HepG2 (cell line): Measurements from ENCODE around the gene ZNRF3. TPM values are rescaled to one million over a fixed set of nuclear protein-coding genes. Genes with fewer than 3 reads are reported as not detected.

Source experiments
- ATAC-seq: fragments of 200-7000 bp; cut with Tn5 transposase; 3 replicates; pipeline ENCODE4 v1.9.1; 2020; ENCODE audit warnings: mild to moderate bottlenecking, moderate library complexity
- BruUV-seq: library from RNA; stranded (reverse); fragments of 400-500 nt; replicated peaks from 2 replicates; lab custom pipeline; 2021; lab: Mats Ljungman, UMichigan
- CTCF ChIA-PET: fragments of 300-600 bp; formaldehyde crosslinking; extraction: SDS; loops from one replicate; lab custom pipeline; 2021; ENCODE audit warnings: low total read pairs, inconsistent platforms, low intra/inter-chr PET ratio; lab: Yijun Ruan, JAX
- POLR2A ChIA-PET: fragments of 350-600 bp; sonication (Branson Sonifier 250); formaldehyde crosslinking; loops from one replicate; lab custom pipeline; 2020; ENCODE audit warnings: antibody characterized with exemption, inconsistent platforms; lab: Yijun Ruan, JAX
- DNase-seq: peaks from one replicate; pipeline ENCODE4 v3.0.0-alpha.2; 2015; ENCODE audit warnings: low spot score
- FAIRE-seq: peaks from 3 replicates; lab custom pipeline; 2011; peaks lifted over from hg19 to GRCh38; lab: Jason Lieb, UNC
- H2AFZ ChIP-seq: one replicate; pipeline ENCODE4 v1.6.1; 2011; ENCODE audit warnings: low read length, inconsistent platforms
- H3K27ac ChIP-seq: fragments of 300-600 bp; 3 replicates; pipeline ENCODE4 v1.8.0; 2011; ENCODE audit warnings: mixed run types, mild to moderate bottlenecking, mixed read lengths, low read length, inconsistent platforms; ENCODE audit not compliant: insufficient read depth; ENCODE audit errors: extremely low read length
- H3K27me3 ChIP-seq, 2 experiments: fragments of 200-600 bp in 1 of 2; 2 replicates in 1 of 2; 3 replicates in 1 of 2; pipeline versions ENCODE4 v1.6.0 to v1.8.0; 2011; ENCODE audit warnings: low read length in 2 of 2, mild to moderate bottlenecking in 2 of 2, moderate library complexity in 2 of 2, inconsistent platforms in 1 of 2; ENCODE audit not compliant: insufficient read depth in 2 of 2, control insufficient read depth in 1 of 2
- H3K36me3 ChIP-seq, 2 experiments: fragments of 200-600 bp in 1 of 2; replicated peaks in 1 of 2; 2 replicates in 1 of 2; 3 replicates in 1 of 2; pipeline versions ENCODE4 v1.5.1 to v1.8.0; 2011; ENCODE audit warnings: low read length in 2 of 2, inconsistent platforms in 1 of 2; ENCODE audit not compliant: insufficient read depth in 2 of 2, control insufficient read depth in 1 of 2
- H3K4me1 ChIP-seq: 2 replicates; pipeline ENCODE4 v1.5.1; 2012; ENCODE audit warnings: low read length, inconsistent platforms; ENCODE audit not compliant: insufficient read depth
- H3K4me2 ChIP-seq: 2 replicates; pipeline ENCODE4 v1.6.0; 2011; ENCODE audit warnings: low read depth, low read length, inconsistent platforms
- H3K4me3 ChIP-seq, 3 experiments: fragments of 200-600 bp in 1 of 3; sonication (generic), shearing (Covaris generic) in 1 of 3; replicated peaks in 1 of 3; 2 replicates each; pipeline ENCODE4 v1.5.1; 2011 to 2016; ENCODE audit warnings: low read length in 3 of 3, inconsistent platforms in 2 of 3, low read depth in 2 of 3, mild to moderate bottlenecking in 2 of 3, control low read depth in 1 of 3, mixed read lengths in 1 of 3; ENCODE audit not compliant: insufficient read depth in 1 of 3
- H3K79me2 ChIP-seq: one replicate; pipeline ENCODE4 v1.6.1; 2011; ENCODE audit warnings: low read length, inconsistent platforms; ENCODE audit not compliant: insufficient read depth
- H3K9ac ChIP-seq: 2 replicates; pipeline ENCODE4 v1.6.0; 2011; ENCODE audit warnings: mild to moderate bottlenecking, low read depth, low read length, inconsistent platforms; ENCODE audit not compliant: insufficient read depth
- H3K9me3 ChIP-seq: 2 replicates; pipeline ENCODE4 v1.5.1; 2012; ENCODE audit warnings: mild to moderate bottlenecking, low read length
- H4K20me1 ChIP-seq: 2 replicates; pipeline ENCODE4 v1.6.0; 2011; ENCODE audit warnings: inconsistent platforms, mild to moderate bottlenecking, low read length, moderate library complexity; ENCODE audit not compliant: insufficient read depth
- ARID2 ChIP-seq: sonication (generic); formaldehyde crosslinking; IDR thresholded peaks from 2 replicates; pipeline ENCODE4 v1.8.1; 2022; ENCODE audit warnings: mild to moderate bottlenecking, missing genetic modification reagents, borderline replicate concordance
- ATF3 ChIP-seq: sonication (generic); formaldehyde crosslinking; IDR thresholded peaks from 2 replicates; pipeline ENCODE4 v1.4.0; 2020; ENCODE audit warnings: missing genetic modification reagents
- FOXP1 ChIP-seq, 2 experiments: fragments of 450-650 bp in 1 of 2; IDR thresholded peaks; 2 replicates each; pipeline ENCODE4 v1.6.1; 2017 to 2018; ENCODE audit warnings: antibody characterized with exemption in 1 of 2
- HCFC1 ChIP-seq: fragments of 150-350 bp; IDR thresholded peaks from 2 replicates; pipeline ENCODE4 v1.6.1; 2014; ENCODE audit warnings: low read depth, low read length
- HDAC2 ChIP-seq: sonication (generic); formaldehyde crosslinking; IDR thresholded peaks from 2 replicates; pipeline ENCODE4 v1.4.0; 2020; ENCODE audit warnings: missing genetic modification reagents
- HOXD1 ChIP-seq: sonication (generic); formaldehyde crosslinking; IDR thresholded peaks from 2 replicates; pipeline ENCODE4 v1.5.0; 2020; ENCODE audit warnings: missing genetic modification reagents
- KLF16 ChIP-seq, 2 experiments: sonication (generic) in 1 of 2; formaldehyde crosslinking in 1 of 2; IDR thresholded peaks; 2 replicates each; pipeline versions ENCODE4 v1.6.1 to v1.8.0; 2016 to 2023; ENCODE audit warnings: missing genetic modification reagents in 2 of 2, missing compliant biosample characterization in 1 of 2
- MAX ChIP-seq: IDR thresholded peaks from 2 replicates; pipeline ENCODE4 v1.6.1; 2012; ENCODE audit warnings: inconsistent platforms
- NFATC3 ChIP-seq: sonication (generic); formaldehyde crosslinking; IDR thresholded peaks from 2 replicates; pipeline ENCODE4 v1.5.1; 2020; ENCODE audit warnings: mild to moderate bottlenecking, missing genetic modification reagents
- NR2C2 ChIP-seq: sonication (generic); formaldehyde crosslinking; IDR thresholded peaks from 2 replicates; pipeline ENCODE4 v1.4.0; 2020; ENCODE audit warnings: missing genetic modification reagents, mild to moderate bottlenecking, moderate library complexity, borderline replicate concordance
- PHF5A ChIP-seq: IDR thresholded peaks from one replicate; pipeline ENCODE4 v1.6.1; 2018; ENCODE audit warnings: low read depth, missing genetic modification reagents; ENCODE audit not compliant: unreplicated experiment
- TARDBP ChIP-seq: sonication (generic); formaldehyde crosslinking; IDR thresholded peaks from 2 replicates; pipeline ENCODE4 v1.8.0; 2022; ENCODE audit warnings: mild to moderate bottlenecking, missing genetic modification reagents
- YEATS2 ChIP-seq: sonication (generic); formaldehyde crosslinking; IDR thresholded peaks from 2 replicates; pipeline ENCODE4 v1.4.0; 2020; ENCODE audit warnings: missing genetic modification reagents, borderline replicate concordance
- ZBTB7A ChIP-seq: sonication (generic); formaldehyde crosslinking; IDR thresholded peaks from 2 replicates; pipeline ENCODE4 v1.8.0; 2022; ENCODE audit warnings: mild to moderate bottlenecking, missing genetic modification reagents
- ZBTB8A ChIP-seq: sonication (generic); formaldehyde crosslinking; IDR thresholded peaks from 2 replicates; pipeline ENCODE4 v1.4.0; 2020; ENCODE audit warnings: mild to moderate bottlenecking, low read depth, missing genetic modification reagents, borderline replicate concordance
- ZMYM4 ChIP-seq: sonication (generic); formaldehyde crosslinking; IDR thresholded peaks from 2 replicates; pipeline ENCODE4 v1.8.1; 2023; ENCODE audit warnings: mild to moderate bottlenecking, missing genetic modification reagents
- ZNF124 ChIP-seq: sonication (generic); formaldehyde crosslinking; IDR thresholded peaks from 2 replicates; pipeline ENCODE4 v1.4.0; 2020; ENCODE audit warnings: missing genetic modification reagents
- ZNF350 ChIP-seq: sonication (generic); formaldehyde crosslinking; IDR thresholded peaks from 2 replicates; pipeline ENCODE4 v1.4.0; 2020; ENCODE audit warnings: mild to moderate bottlenecking, low read depth, missing genetic modification reagents, borderline replicate concordance
- ZNF572 ChIP-seq: sonication (generic); formaldehyde crosslinking; IDR thresholded peaks from 2 replicates; pipeline ENCODE4 v1.5.1; 2020; ENCODE audit warnings: mild to moderate bottlenecking, missing genetic modification reagents
- ZNF589 ChIP-seq: sonication (generic); formaldehyde crosslinking; conservative IDR thresholded peaks from 2 replicates; pipeline ENCODE4 v1.8.0; 2022; ENCODE audit warnings: mild to moderate bottlenecking, moderate library complexity, missing genetic modification reagents
- ZNF644 ChIP-seq: IDR thresholded peaks from 2 replicates; pipeline ENCODE4 v1.6.1; 2016; ENCODE audit warnings: low read depth
- ZNF709 ChIP-seq: sonication (generic); formaldehyde crosslinking; IDR thresholded peaks from 2 replicates; pipeline ENCODE4 v1.5.0; 2020; ENCODE audit warnings: mild to moderate bottlenecking, missing genetic modification reagents
- ZSCAN25 ChIP-seq: sonication (generic); formaldehyde crosslinking; IDR thresholded peaks from 2 replicates; pipeline ENCODE4 v1.8.0; 2022; ENCODE audit warnings: mild to moderate bottlenecking, missing genetic modification reagents
- ZSCAN29 ChIP-seq: sonication (generic); formaldehyde crosslinking; conservative IDR thresholded peaks from 2 replicates; pipeline ENCODE4 v1.4.0; 2020; ENCODE audit warnings: mild to moderate bottlenecking, missing genetic modification reagents
- WGBS: methylation state at CpG from one replicate; pipeline ENCODE4 v1.1.6; 2017; ENCODE audit warnings: low lambda C conversion rate; 5-methylcytosine and 5-hydroxymethylcytosine counted together
- in situ Hi-C: cut with HindIII; loops from 2 replicates; pipeline ENCODE4 v1.10.0; 2017; ENCODE audit warnings: low pct_unique_long_range_greater_than_20kb; ENCODE audit not compliant: extremely low pct_ligation_motif_present
- intact Hi-C: fragments of 100-400 bp; cut with micrococcal nuclease; formaldehyde crosslinking; loops from one replicate; pipeline ENCODE4 v1.10.0; 2022; ENCODE audit not compliant: unreplicated experiment
- polyA plus RNA-seq, 8 experiments: library from polyadenylated mRNA; depleted of rRNA in 3 of 8; stranded (reverse) in 7 of 8; unstranded in 1 of 8; fragments of >200 nt; fragmentation: Illumina TruSeq in 4 of 8; extraction: Trizol in 4 of 8; gene quantifications; 2 replicates each; pipeline versions ENCODE4 v1.2.1 to v1.2.3, GENCODE V29; 2011 to 2016; ENCODE audit warnings: low read depth in 4 of 8, missing spikeins in 1 of 8, mixed read lengths in 1 of 8; ENCODE audit not compliant: insufficient read depth in 1 of 8
- total RNA-seq, 5 experiments: library from RNA; depleted of rRNA; stranded (reverse); fragments of >200 nt; fragmentation: Illumina TruSeq; extraction: Trizol; gene quantifications; 2 replicates each; pipeline ENCODE4 v1.2.3, GENCODE V29; 2016; ENCODE audit warnings: low read depth in 1 of 5

ZNRF3 gene
- total and polyA plus RNA-seq, 2 of the 13 experiments (the other 11 are each of a cell fraction or from before 2014, with no cell fraction given) = 20.3 to 36.7 TPM

GRCh38 chr22:28864878-28865596, 18.3 kb upstream of the ZNRF3 start:
- Histone ChIP-seq H3K9ac (peak overlapping the region; percentile 65), H3K4me1 (peaks cover 64% of the 10 kb centered on the region), H2AFZ (no peak overlapping the region), H3K27ac (peak overlapping the region; percentile 84), H3K9me3 (no peaks in the 10 kb centered on the region), H4K20me1 (no peaks in the 10 kb centered on the region), H3K4me3 (peak overlapping the region; percentile 42 to 65 (median 42); a peak in 5 of 6 replicates), H3K27me3 (no peaks in the 10 kb centered on the region), H3K4me2 (peak overlapping the region; percentile 94), H3K36me3 (no peaks in the 10 kb centered on the region), H3K79me2 (peaks cover 11% of the 10 kb centered on the region)
- ChIA-PET CTCF (no interaction called here), POLR2A (interaction anchor here (0.6 to 1.8 kb wide), 9 partner anchors 18 to 87 kb away, joined by 3 to 9 read pairs (median 3); partner anchors contain the start of gene ZNRF3)
- peak; percentile 92 for ATAC-seq
- intact Hi-C loops = loop anchor here (2.0 kb wide), 1 partner anchor 18 kb away; the partner anchor contains the start of gene ZNRF3
- 5% methylated on average over 8 of the region's 8 CpGs for WGBS
- peak; percentile 97 for DNase-seq
- no TSS peak for BruUV-seq
- peak; percentile 98 for FAIRE-seq
- in situ Hi-C loops = loop anchor here (10.0 kb wide), 1 partner anchor 390 kb away; no protein-coding TSS in a partner anchor
- TF ChIP-seq HDAC2 (CRISPR knock-in tag) = peak; percentile 84
- TF ChIP-seq ZBTB8A (CRISPR knock-in tag) = 0 out of 2 replicates have a peak, but pooled peaks have one; percentile 69
- peak; percentile 65; the same call in 1 of the 2 replicates for TF ChIP-seq ZNF589
- TF ChIP-seq NR2C2 (CRISPR knock-in tag) = peak; percentile 64; the same call in 1 of the 2 replicates
- TF ChIP-seq KLF16 (CRISPR knock-in tag; IDR thresholded peaks at IDR 0.05) = peak in 1 of 2 experiments; percentile 72; a peak in 2 of 4 replicates
- no peak for TF ChIP-seq ZNF572 (CRISPR knock-in tag)
- TF ChIP-seq ZSCAN29 = peak; percentile 76; the same call in 1 of the 2 replicates
- 0 out of 2 replicates have a peak, but pooled peaks have one; percentile 33 for TF ChIP-seq ARID2
- TF ChIP-seq ZNF124 (CRISPR knock-in tag) = peak; percentile 28; the same call in 1 of the 2 replicates
- TF ChIP-seq TARDBP (CRISPR knock-in tag) = peak; percentile 72; the same call in 1 of the 2 replicates
- TF ChIP-seq ZNF644 (CRISPR knock-in tag) = peak; percentile 70; the same call in 1 of the 2 replicates
- peak; percentile 70; the same call in 1 of the 2 replicates for TF ChIP-seq ZSCAN25 (CRISPR knock-in tag)
- TF ChIP-seq YEATS2 = peak; percentile 68; the same call in 1 of the 2 replicates
- peak; percentile 85 for TF ChIP-seq MAX
- no peak for TF ChIP-seq HCFC1
- TF ChIP-seq NFATC3 (CRISPR knock-in tag) = 0 out of 2 replicates have a peak, but pooled peaks have one; percentile 63
- TF ChIP-seq ZBTB7A (CRISPR knock-in tag) = no peak; the same call in 1 of the 2 replicates
- no peak for TF ChIP-seq FOXP1 (IDR thresholded peaks at IDR 0.05)
- peak; percentile 79 for TF ChIP-seq FOXP1 (CRISPR knock-in tag; IDR thresholded peaks at IDR 0.05)
- TF ChIP-seq HOXD1 (CRISPR knock-in tag) = peak; percentile 60; the same call in 1 of the 2 replicates
- no peak for TF ChIP-seq ZNF709 (CRISPR knock-in tag)
- peak; percentile 48 for TF ChIP-seq PHF5A (CRISPR knock-in tag)
- TF ChIP-seq ATF3 (CRISPR knock-in tag) = 0 out of 2 replicates have a peak, but pooled peaks have one; percentile 7
- peak; percentile 35; the same call in 1 of the 2 replicates for TF ChIP-seq ZMYM4 (CRISPR knock-in tag)
- peak; percentile 78; the same call in 1 of the 2 replicates for TF ChIP-seq ZNF350 (CRISPR knock-in tag)
